Renal pelvis (tissue), 4 donors: Measurements from ENCODE around the gene ST7. TPM values are rescaled to one million over a fixed set of nuclear protein-coding genes. Genes with fewer than 3 reads are reported as not detected.
"Not testable (repeated sequence)": the region's sequence is repeated elsewhere in the genome, so short reads cannot be mapped to it uniquely, and the experiment has no call there.

Source experiments
- DNase-seq: peaks from one replicate; pipeline ENCODE4 v3.0.0-alpha.2; 2013
- polyA plus RNA-seq, 3 donors: library from polyadenylated mRNA; unstranded; fragments of 120-200 nt; gene quantifications; one replicate each; pipeline ENCODE4 v1.2.1, GENCODE V29; 2013; ENCODE audit not compliant: insufficient read length in 3 of 3

ST7 gene
- polyA plus RNA-seq, 3 donors, result 26.3 to 29.9 (median 29.3) TPM

DNA sequence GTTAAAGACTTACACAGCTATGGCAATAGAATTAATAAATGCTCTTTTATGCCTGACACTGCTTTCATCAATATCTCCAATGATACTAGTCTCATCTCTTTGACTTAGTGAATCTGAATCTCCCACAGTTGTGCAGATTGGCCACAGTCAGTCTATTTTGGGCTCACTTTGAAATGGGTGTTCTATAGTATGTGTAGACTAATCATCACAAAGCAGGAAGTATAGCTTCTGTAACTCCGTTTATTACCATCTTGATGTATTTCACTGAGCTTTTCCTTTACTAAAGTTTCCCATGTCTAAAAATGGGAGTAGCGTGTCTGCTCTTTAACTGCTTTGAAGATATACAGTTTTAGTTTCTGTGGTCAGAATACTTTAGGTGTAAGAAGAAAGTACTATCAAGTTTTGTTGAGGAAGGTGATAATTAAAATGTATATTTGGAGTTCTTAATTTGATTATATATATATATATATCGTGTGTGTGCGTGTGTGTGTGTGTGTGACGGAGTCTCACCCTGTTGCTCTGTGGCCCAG, 70.1 kb downstream of the ST7 start:
- no peak for DNase-seq

GRCh38 chr7:117024811-117025210, 71.5 kb downstream of the ST7 start:
- no peak for DNase-seq

GRCh38 chr7:117025891-117026290, 72.6 kb downstream of the ST7 start:
- DNase-seq, result no peak

DNA sequence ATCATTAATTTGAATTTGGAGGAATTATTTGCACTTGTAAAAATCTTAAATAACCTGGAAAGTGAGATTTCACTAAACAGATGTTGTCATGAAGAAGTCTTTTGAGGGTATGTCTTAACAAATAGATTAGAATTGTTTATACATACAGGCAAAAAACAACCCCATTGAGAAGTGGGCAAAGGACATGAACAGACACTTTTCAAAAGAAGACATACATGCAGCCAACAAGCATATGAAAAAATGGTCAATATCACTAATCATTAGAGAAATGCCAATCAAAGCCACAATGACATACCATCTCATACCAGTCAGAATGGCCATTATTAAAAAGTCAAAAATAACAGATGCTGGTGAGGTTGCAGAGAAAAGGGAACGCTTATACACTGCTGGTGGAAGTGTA, 77.0 kb downstream of the ST7 start:
- DNase-seq, result not testable (repeated sequence)

DNA sequence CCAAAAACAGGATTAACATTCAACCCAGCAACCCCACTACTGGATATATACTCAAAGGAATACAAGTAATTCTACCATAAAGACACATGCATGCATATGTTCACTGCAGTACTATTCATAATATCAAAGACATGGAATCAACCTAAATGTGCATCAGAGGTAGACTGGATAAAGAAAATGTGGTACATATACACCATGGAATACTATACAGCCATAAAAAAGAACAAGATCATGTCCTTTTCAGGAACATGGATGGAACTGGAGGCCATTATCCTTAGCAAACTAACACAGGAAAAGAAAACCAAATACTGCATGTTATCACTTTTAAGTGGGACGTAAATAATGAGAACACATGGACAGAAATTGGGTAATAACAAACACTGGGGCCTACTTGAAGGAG, 77.5 kb downstream of the ST7 start:
- not testable (repeated sequence) for DNase-seq

DNA sequence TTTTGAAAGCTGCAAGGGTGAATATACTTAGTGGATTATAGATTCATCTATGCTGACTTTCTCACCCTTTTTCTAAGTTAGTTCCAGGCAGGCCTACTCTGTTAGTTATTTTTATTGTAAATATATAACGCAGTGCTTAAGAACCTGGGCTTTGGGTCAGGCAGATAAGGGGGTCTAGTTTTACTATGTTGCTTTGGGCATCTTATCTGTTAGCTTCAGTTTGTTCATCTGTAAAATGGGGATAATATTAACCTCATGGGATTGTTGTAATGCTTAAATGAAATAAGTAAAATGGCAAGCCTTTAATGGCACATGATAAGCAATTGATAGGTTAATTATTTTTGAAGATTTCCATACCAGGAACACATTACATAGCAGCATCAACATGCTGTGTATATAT, 79.5 kb downstream of the ST7 start:
- DNase-seq, result no peak

DNA sequence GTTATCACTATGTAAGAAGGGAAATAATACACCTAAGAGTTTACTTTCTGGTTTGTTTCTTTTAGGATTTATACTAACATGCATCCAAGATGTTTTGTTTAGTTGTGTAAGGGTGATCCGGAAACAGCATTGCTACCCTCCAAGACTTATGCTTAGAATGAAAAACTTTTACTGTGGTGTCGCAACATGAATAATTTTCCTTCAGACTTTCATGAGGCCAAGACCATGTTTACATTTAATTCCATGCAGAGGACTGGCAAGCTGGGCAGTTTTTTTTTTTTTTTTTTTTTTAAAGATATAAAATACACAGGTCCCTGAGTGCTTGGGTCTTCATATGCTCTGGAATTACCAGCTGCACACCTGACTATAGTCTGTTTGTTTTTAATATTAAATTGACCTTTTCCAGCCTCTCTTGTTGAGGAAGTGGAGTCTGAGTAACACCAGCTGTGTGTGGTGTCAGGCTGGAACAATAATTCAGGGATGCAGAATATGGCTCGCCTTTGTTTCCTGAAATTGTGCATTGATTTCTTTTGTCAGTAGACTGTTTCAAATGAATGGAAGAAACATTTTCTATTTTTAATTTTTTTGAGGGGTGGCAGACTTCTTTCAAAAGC, 81.7 kb downstream of the ST7 start:
- DNase-seq, result no peak

DNA sequence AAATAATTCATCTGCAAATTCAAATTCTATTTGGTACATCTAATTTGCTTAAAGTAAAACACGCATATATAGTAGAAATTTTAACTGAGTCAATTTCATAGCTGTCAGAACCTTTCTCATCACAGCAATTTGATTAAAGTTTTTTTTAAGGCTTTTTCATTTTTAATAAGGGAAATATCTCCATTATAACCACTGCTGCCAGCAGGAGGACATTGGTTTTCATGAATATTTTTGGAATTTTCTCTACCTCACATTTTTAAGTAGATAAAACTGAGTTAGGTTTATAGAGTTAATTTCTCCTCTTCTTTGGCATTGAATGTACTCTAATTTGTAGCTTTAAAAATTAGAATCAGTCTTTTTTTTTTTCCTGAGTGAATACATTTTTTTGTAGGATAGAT, 82.2 kb downstream of the ST7 start:
- no peak for DNase-seq

GRCh38 chr7:117036053-117036669, 82.9 kb downstream of the ST7 start:
- no peak for DNase-seq

GRCh38 chr7:117036836-117037235, 83.5 kb downstream of the ST7 start:
- DNase-seq, result no peak

- DNase-seq, result no peak
Observed at GRCh38 chr7:117038408-117038807, 85.1 kb downstream of the ST7 start.

- DNase-seq, result no peak
Observed at GRCh38 chr7:117041007-117041406, 87.7 kb downstream of the ST7 start.

GRCh38 chr7:117041822-117042221, 88.5 kb downstream of the ST7 start:
- DNase-seq, result no peak

- no peak for DNase-seq
Observed at GRCh38 chr7:117043108-117043825, 90.0 kb downstream of the ST7 start.

GRCh38 chr7:117044664-117045063, 91.4 kb downstream of the ST7 start:
- no peak for DNase-seq

DNA sequence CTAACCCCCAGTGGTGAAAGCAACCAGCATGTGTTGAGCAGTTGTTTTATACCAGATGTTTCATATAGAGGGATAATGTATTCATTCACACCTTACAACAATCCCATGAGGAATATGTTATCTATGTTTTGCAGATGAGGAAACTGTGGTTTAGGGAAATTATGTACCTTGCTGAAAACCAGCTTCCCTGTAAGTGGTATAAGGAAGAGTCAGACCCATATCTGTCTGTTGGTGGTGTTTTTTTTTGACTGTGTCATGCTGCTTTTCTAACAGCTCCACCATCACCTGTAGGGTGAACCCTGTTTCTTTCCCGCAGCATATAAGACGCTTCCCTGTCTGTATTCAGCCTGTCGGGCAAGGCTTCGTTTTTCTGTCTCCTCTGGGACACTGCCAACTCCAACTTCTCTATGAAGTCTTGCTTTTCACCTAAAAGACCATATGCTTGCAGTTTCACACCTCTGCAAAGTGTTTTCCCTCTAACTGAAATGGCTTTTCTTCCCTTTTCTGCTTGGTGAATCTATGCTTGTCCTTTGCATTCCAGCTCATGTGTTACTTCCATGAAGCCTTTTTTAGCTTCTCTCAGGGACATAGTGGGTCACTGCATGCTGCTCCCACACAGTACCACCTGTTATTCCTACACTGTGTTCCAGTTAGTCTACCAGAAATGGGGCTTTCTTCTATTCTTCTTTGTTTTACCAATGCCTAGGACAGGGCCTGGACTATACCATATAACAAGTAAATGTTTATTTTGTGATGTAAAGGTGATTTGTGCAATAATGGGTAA, 92.8 kb downstream of the ST7 start:
- no peak for DNase-seq

DNA sequence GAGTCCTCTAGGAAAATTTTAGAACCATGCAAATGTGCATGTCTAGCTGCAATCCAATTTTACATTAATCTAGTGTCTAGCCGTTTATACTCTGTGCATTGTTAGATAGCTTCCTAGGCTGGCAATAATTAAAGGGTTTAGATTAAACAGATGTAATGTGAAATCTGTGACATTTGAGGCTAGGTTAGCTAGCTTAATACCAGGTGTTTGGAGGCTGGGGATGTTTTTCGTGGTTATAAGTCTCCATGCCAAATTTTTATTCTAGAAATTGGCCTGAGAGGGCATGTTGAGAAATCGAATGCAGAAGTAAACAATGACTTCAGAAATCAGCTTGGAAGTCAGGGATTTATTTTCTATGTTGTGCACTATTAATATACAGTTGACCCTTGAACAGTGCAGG, 94.2 kb downstream of the ST7 start:
- DNase-seq, result no peak

DNA sequence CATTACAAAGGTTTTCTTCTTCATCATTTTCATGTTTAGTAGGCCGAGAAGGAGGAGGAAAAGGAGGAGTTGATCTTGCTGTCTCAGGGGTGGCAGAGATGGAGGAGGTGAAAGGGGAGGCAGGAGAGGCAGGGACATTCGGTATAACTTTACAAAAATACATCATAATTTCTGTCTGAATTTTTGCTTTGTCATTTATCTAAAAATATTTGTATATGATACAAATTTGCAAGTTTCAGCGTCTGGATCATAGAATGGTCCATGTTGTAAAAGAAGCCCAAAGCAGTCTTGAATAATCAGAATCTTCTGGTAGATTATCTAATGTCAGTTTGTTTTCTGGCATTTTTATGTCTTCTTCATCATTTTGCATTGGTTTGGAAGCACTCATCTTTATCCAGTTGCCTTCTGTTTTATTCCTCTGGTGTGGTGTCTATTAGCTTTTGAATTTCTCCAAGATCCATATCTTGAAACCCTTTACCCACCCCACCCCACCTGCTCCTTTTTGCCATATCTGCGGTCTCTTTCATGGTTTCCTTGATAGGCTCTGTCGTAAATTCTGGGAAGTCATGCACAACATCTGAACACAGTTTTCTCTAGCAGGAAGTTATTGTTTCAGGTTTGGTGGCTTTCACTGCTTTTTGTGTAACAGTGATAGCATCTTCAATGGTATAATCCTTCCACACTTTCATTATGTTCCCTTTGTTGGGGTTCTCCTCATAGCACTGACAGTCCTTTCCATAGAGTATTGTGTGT, 95.0 kb downstream of the ST7 start:
- DNase-seq, result no peak

DNA sequence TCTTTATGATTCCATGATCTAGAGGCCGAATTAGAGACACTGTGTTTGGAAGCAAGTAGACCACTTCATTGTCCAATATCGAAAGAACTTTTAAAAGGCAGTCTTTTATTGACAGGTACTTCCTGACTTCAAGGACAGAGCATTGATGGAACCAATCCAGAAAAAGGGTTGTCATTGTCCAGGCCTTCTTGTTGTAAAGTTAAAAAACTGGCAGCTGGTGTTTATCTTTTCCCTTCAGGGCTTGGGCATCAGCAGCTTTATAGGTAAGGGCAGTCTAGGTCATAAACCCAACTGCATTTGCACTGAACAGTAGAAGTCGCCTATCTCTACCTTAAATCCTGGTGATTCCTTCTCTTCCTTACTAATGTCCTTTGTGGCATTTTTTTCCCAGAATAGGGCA, 95.6 kb downstream of the ST7 start:
- no peak for DNase-seq

DNA sequence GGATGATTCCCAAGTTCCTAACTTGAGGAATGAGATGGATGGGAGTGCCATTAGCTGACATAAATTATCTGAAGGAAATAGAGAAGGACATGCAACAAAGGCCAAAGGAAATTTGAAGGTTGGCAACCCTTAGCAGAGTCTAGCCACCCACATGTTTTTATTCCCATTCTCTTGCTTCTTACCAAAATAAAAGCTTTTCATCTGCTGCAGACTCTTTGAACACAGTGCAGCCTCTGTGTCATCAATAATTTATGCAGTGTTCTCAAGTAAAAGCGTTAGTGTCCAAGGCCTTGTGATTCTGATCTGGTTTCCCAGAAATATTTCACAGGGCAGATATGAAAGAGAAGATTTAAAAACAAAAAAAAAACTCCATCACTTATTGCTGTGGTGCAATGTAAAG, 98.5 kb downstream of the ST7 start:
- DNase-seq, result no peak

DNA sequence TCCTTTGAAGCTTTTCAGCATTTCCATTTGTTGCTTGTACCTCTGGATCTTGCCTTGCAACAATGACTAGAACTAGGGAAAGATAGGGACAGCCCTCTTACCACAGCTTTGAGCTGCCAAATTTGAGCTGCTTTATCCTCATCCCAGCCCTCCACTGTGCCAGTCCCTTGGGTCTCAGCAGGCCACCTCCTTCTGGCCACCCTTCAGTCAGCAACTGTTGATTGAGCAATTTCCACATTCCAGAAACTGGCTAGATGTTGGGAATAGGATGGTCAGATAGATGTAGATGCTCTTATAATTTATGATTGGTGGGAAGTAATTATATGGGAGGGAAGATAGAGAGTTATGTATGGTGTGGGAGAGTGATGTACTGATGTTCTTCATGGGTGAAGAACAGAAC, 100.1 kb downstream of the ST7 start:
- DNase-seq, result no peak

GRCh38 chr7:117061751-117062150, 108.5 kb downstream of the ST7 start:
- DNase-seq, result no peak
